RWPE2 (cell line): ENCODE results near the gene REELD1.

Experiments
- ATAC-seq: fragments of 200-7000 bp; cut with Tn5 transposase; 3 replicates; pipeline ENCODE4 v1.9.1; 2021; ENCODE audit warnings: low read depth
- DNase-seq: peaks from one replicate; pipeline ENCODE4 v3.0.0-alpha.2; 2020; ENCODE audit warnings: low spot score
- H3K27ac ChIP-seq: fragments of 450-650 bp; 2 replicates; pipeline ENCODE4 v1.5.1; 2017; ENCODE audit warnings: mild to moderate bottlenecking; ENCODE audit not compliant: poor library complexity, severe bottlenecking
- H3K27me3 ChIP-seq: fragments of 250-450 bp; sonication (Bioruptor Pico); 2 replicates; pipeline ENCODE4 v1.5.1; 2021; ENCODE audit warnings: mild to moderate bottlenecking, moderate library complexity; ENCODE audit not compliant: insufficient read depth, poor library complexity, severe bottlenecking
- H3K36me3 ChIP-seq: fragments of 250-450 bp; sonication (Bioruptor Pico); 2 replicates; pipeline ENCODE4 v1.5.1; 2020; ENCODE audit warnings: low read depth, mild to moderate bottlenecking, moderate library complexity
- H3K4me1 ChIP-seq: fragments of 250-450 bp; sonication (Bioruptor Pico); 2 replicates; pipeline ENCODE4 v1.5.1; 2021; ENCODE audit warnings: mild to moderate bottlenecking, moderate library complexity; ENCODE audit not compliant: insufficient read depth, poor library complexity, severe bottlenecking
- H3K4me3 ChIP-seq: fragments of 250-450 bp; sonication (Bioruptor Pico); 2 replicates; pipeline ENCODE4 v1.5.1; 2021; ENCODE audit warnings: mild to moderate bottlenecking, moderate library complexity; ENCODE audit not compliant: severe bottlenecking
- H3K9me3 ChIP-seq: fragments of 250-450 bp; sonication (Bioruptor Pico); 2 replicates; pipeline ENCODE4 v1.5.1; 2021; ENCODE audit warnings: mild to moderate bottlenecking, moderate library complexity; ENCODE audit not compliant: severe bottlenecking
- CTCF ChIP-seq: fragments of 450-650 bp; IDR thresholded peaks from one replicate; pipeline ENCODE4 v1.5.1; 2017; ENCODE audit warnings: mild to moderate bottlenecking, moderate library complexity; ENCODE audit not compliant: poor library complexity, severe bottlenecking

REELD1 gene

GRCh38 chr4:146212781-146213180 is 1.6 kb upstream of the REELD1 start:
- Histone ChIP-seq H3K27me3 (no peaks in the 10 kb centered on the region), H3K9me3 (no peaks in the 10 kb centered on the region), H3K4me1 (no peaks in the 10 kb centered on the region), H3K4me3 (no peak overlapping the region), H3K27ac (no peak overlapping the region), H3K36me3 (no peaks in the 10 kb centered on the region)
- no peak for TF ChIP-seq CTCF
- DNase-seq (no peak), ATAC-seq (no peak)

- ATAC-seq: peak; percentile 78
- no peak for DNase-seq
- no peaks in the 10 kb centered on the region for H3K9me3 ChIP-seq
- no peaks in the 10 kb centered on the region for H3K36me3 ChIP-seq
- H3K27ac ChIP-seq: no peak overlapping the region
- H3K27me3 ChIP-seq: no peaks in the 10 kb centered on the region
- no peaks in the 10 kb centered on the region for H3K4me1 ChIP-seq
- no peak overlapping the region for H3K4me3 ChIP-seq
- no peak for TF ChIP-seq CTCF
These were observed 8.0 kb downstream of the REELD1 start for GRCh38 chr4:146222313-146222712.

GRCh38 chr4:146224326-146224966 is 10.1 kb downstream of the REELD1 start:
- Histone ChIP-seq H3K4me3 (no peak overlapping the region), H3K9me3 (no peaks in the 10 kb centered on the region), H3K4me1 (no peaks in the 10 kb centered on the region), H3K27ac (no peak overlapping the region), H3K36me3 (no peaks in the 10 kb centered on the region), H3K27me3 (no peaks in the 10 kb centered on the region)
- ATAC-seq (no peak), DNase-seq (no peak)
- TF ChIP-seq CTCF: no peak

- no peak for ATAC-seq
These were observed 15.1 kb downstream of the REELD1 start for GRCh38 chr4:146229406-146229805.

More at GRCh38 chr4:146229406-146229805, 15.1 kb downstream of the REELD1 start:
- H3K36me3 ChIP-seq: no peaks in the 10 kb centered on the region
- H3K4me1 ChIP-seq: no peaks in the 10 kb centered on the region
- H3K27ac ChIP-seq: no peak overlapping the region
- no peak overlapping the region for H3K4me3 ChIP-seq
- DNase-seq: no peak
- H3K9me3 ChIP-seq: no peaks in the 10 kb centered on the region
- no peaks in the 10 kb centered on the region for H3K27me3 ChIP-seq
- no peak for TF ChIP-seq CTCF
